ENCODE results near the gene VTN. TPM values are rescaled to one million over a fixed set of nuclear protein-coding genes. Genes with fewer than 3 reads are reported as not detected.
A peak's percentile ranks its signal among the peaks of the same experiment; 100 is the strongest.

Gene VTN
- total RNA-seq, 1 donor from 2014 or later, result 0.18 TPM

DNA sequence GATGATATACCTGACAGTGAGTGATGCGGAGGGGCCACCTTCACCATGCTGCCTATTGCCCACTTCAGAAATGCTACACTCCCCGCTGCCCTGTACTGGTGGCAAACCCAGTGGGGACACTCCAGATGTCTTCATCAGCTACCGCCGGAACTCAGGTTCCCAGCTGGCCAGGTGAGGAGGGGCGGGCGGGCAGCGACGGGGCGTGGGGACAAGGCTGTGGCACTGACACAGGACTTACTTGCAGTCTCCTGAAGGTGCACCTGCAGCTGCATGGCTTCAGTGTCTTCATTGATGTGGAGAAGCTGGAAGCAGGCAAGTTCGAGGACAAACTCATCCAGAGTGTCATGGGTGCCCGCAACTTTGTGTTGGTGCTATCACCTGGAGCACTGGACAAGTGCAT lies 18.0 kb upstream of the VTN start:
- Mint-ChIP-seq H3K4me1 (peaks cover 15% of the 10 kb centered on the region), H3K9me3 (no peaks in the 10 kb centered on the region), H3K27ac (no peak overlapping the region), H3K36me3 (ENCODE audit: low read depth) (peaks cover 44% of the 10 kb centered on the region), H3K27me3 (peaks cover 6% of the 10 kb centered on the region), H3K4me3 (no peak overlapping the region)
- TF ChIP-seq CTCF (IDR thresholded peaks at IDR 0.05), result no peak
- DNase-seq (no peak), ATAC-seq (ENCODE audit: low read depth) (no peak)
- ChIA-PET POLR2A (no interaction called here), CTCF (no interaction called here)
- intact Hi-C loops (cut with micrococcal nuclease), result no loop called here

DNA sequence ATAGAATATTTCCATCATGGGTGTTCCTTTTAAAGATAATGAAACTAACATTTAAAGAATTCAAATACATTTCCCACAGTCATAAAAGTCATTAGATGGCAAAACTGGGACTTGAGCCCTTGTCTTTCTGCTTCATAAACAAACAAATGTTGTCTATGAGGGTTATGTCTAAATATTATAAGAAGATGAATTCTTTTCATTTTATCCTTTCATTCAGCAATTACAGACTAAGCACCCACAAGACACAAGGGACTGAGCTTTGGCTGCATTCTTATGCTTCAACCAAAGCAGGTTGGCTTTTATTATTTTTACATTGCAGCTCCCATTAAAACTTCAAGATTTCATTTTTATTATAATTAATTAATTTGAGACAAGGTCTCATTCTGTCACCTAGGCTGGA lies 16.3 kb upstream of the VTN start:
- Mint-ChIP-seq H3K27ac (no peak overlapping the region), H3K4me3 (no peak overlapping the region), H3K4me1 (peaks cover 22% of the 10 kb centered on the region), H3K36me3 (ENCODE audit: low read depth) (peaks cover 35% of the 10 kb centered on the region), H3K27me3 (peaks cover 15% of the 10 kb centered on the region), H3K9me3 (no peaks in the 10 kb centered on the region)
- TF ChIP-seq CTCF (IDR thresholded peaks at IDR 0.05), result no peak
- ChIA-PET CTCF (no interaction called here), POLR2A (interaction anchor here (1.0 kb wide), 1 partner anchor 29 kb away, joined by 3 read pairs; the partner anchor contains the start of gene POLDIP2)
- intact Hi-C loops (cut with micrococcal nuclease), result no loop called here
- no peak for ATAC-seq (ENCODE audit: low read depth)
- DNase-seq, result no peak

DNA sequence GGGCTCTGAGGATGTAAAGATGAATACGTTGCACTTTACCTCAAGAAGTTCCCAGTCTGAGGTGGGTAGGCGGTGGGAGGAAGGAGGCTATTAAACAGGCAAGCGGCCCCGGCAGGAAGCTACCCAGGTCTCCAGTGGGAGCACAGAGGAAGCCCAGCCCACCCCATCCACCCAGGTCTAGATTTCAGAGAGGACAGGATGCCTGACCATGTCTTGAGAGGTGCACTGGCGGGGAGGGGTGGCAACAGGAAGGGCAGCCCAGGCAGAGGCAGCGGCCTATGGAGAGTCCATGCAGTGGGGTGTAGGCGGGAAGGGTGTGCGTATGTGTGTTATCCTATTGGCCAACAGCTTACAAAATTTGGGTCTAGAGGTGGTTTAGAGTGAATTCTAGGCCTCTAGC lies 15.3 kb upstream of the VTN start:
- DNase-seq (no peak), ATAC-seq (ENCODE audit: low read depth) (no peak)
- peaks cover 29% of the 10 kb centered on the region for H3K4me1 Mint-ChIP-seq
- TF ChIP-seq CTCF (IDR thresholded peaks at IDR 0.05), result no peak
- H3K27me3 Mint-ChIP-seq, result peaks cover 15% of the 10 kb centered on the region
- POLR2A ChIA-PET, result interaction anchor here (2.2 kb wide), 1 partner anchor 28 kb away, joined by 12 read pairs; the partner anchor contains the start of gene POLDIP2
- no peak overlapping the region for H3K27ac Mint-ChIP-seq
- peak overlapping the region; percentile 90 for H3K4me3 Mint-ChIP-seq
- intact Hi-C loops (cut with micrococcal nuclease), result no loop called here
- H3K9me3 Mint-ChIP-seq, result no peaks in the 10 kb centered on the region
- CTCF ChIA-PET, result interaction anchor here (1.5 to 2.2 kb wide), 2 partner anchors 26 to 31 kb away, joined by 3 to 7 read pairs; no protein-coding TSS in a partner anchor
- H3K36me3 Mint-ChIP-seq (ENCODE audit: low read depth), result peaks cover 25% of the 10 kb centered on the region

- ChIA-PET POLR2A (interaction anchor here (0.7 to 2.2 kb wide), 2 partner anchors 28 to 164 kb away, joined by 3 to 12 read pairs; partner anchors contain the start of gene POLDIP2), CTCF (interaction anchor here (1.5 to 2.2 kb wide), 2 partner anchors 26 to 32 kb away, joined by 3 to 7 read pairs; no protein-coding TSS in a partner anchor)
- intact Hi-C loops (cut with micrococcal nuclease), result no loop called here
- no peak for ATAC-seq (ENCODE audit: low read depth)
- TF ChIP-seq CTCF (IDR thresholded peaks at IDR 0.05), result no peak
- no peak for DNase-seq
- peaks cover 15% of the 10 kb centered on the region for H3K27me3 Mint-ChIP-seq
- H3K4me3 Mint-ChIP-seq, result peak overlapping the region; percentile 90
- H3K36me3 Mint-ChIP-seq (ENCODE audit: low read depth), result peaks cover 21% of the 10 kb centered on the region
- peaks cover 30% of the 10 kb centered on the region for H3K4me1 Mint-ChIP-seq
- no peaks in the 10 kb centered on the region for H3K9me3 Mint-ChIP-seq
- H3K27ac Mint-ChIP-seq, result no peak overlapping the region
Observed at GRCh38 chr17:28385037-28385400, 14.9 kb upstream of the VTN start.

DNA sequence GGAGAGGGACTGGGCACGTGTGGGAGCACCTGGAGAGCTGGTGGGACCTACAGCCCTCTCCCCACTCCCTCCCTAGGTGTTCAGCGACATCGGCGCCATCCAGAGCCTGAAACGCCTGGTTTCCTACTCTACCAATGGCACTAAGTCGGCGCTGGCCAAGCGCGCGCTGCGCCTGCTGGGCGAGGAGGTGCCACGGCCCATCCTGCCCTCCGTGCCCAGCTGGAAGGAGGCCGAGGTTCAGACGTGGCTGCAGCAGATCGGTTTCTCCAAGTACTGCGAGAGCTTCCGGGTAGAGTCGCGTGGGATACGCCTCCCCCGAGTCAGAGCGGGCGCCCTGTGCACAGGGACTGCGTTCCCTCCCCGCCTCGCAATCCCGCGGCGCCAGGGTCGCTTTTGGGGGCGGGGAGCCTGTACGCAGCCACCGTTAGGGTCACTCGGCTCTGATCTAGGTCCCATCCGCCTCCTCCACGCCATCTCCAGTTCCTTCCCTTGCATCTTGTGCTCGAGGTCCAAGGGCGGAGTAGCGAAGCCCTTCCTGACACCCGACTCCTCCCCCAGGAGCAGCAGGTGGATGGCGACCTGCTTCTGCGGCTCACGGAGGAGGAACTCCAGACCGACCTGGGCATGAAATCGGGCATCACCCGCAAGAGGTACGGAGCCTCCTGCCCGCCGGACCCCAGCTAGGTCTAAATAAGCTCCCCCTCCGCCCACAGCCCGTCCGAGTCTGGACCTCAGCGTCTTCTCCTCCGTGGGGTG lies 14.4 kb upstream of the VTN start:
- intact Hi-C loops (cut with micrococcal nuclease), result no loop called here
- POLR2A ChIA-PET, result interaction anchor here (0.7 to 2.2 kb wide), 3 partner anchors 27 to 164 kb away, joined by 3 to 12 read pairs (median 5); partner anchors contain the start of genes IFT20, POLDIP2 and TNFAIP1
- peak; percentile 91 for ATAC-seq (ENCODE audit: low read depth)
- peaks cover 15% of the 10 kb centered on the region for H3K27me3 Mint-ChIP-seq
- no peaks in the 10 kb centered on the region for H3K9me3 Mint-ChIP-seq
- TF ChIP-seq CTCF (IDR thresholded peaks at IDR 0.05), result no peak
- CTCF ChIA-PET, result interaction anchor here (1.5 to 2.2 kb wide), 2 partner anchors 25 to 32 kb away, joined by 3 to 7 read pairs; no protein-coding TSS in a partner anchor
- peak overlapping the region; percentile 90 for H3K4me3 Mint-ChIP-seq
- peaks cover 30% of the 10 kb centered on the region for H3K4me1 Mint-ChIP-seq
- no peak overlapping the region for H3K27ac Mint-ChIP-seq
- peak; percentile 33 for DNase-seq
- peaks cover 15% of the 10 kb centered on the region for H3K36me3 Mint-ChIP-seq (ENCODE audit: low read depth)

Measured in activated B cell treated with CpG ODN at 0.5 μM for 24 hours (primary cell).